ENCODE measurements around the gene MYRF. TPM values are rescaled to one million over a fixed set of nuclear protein-coding genes. Genes with fewer than 3 reads are reported as not detected.

The MYRF gene
- total RNA-seq, 2 donors from 2014 or later = 33.2 to 47.5 TPM

GRCh38 chr11:61815790-61816735, 63.6 kb downstream of the MYRF start:
- Histone ChIP-seq H3K9me3 (no peaks in the 10 kb centered on the region), H3K27me3 (no peaks in the 10 kb centered on the region), H3K27ac (peak overlapping the region; percentile 53 to 86 (median 70)), H3K4me3 (peak overlapping the region; percentile 22 to 45), H3K36me3 (replicated peaks in 1 of 2; ENCODE audit: insufficient read depth in 1 of 2, low read depth in 2 of 2) (no peaks in the 10 kb centered on the region), H3K4me1 (peaks cover 30% of the 10 kb centered on the region)
- WGBS, 2 donors = 0 to 1% methylated on average over 32 to 69 of the region's 69 CpGs
- peak in 1 of 7 experiments; percentile 2 for TF ChIP-seq CTCF (IDR thresholded peaks at IDR 0.05)
- TF ChIP-seq POLR2A (IDR thresholded peaks at IDR 0.05) = no peak
- DNase-seq (peak; percentile 53 to 61 (median 56)), ATAC-seq (peak; percentile 12)
- intact Hi-C loops (cut with DNase I) = no loop called here

- DNase-seq (peak; percentile 88 to 92 (median 88)), ATAC-seq (peak; percentile 62)
- no peaks in the 10 kb centered on the region for H3K9me3 ChIP-seq
- peak within 1 kb of the TSS; percentile 53 to 86 (median 70) for H3K27ac ChIP-seq
- H3K36me3 ChIP-seq (replicated peaks in 1 of 2; ENCODE audit: insufficient read depth in 1 of 2, low read depth in 2 of 2) = no peaks in the 10 kb centered on the region
- whole genome bisulfite sequencing, 2 donors = 0 to 1% methylated on average over 6 to 70 of the region's 73 CpGs
- peaks cover 30% of the 10 kb centered on the region for H3K4me1 ChIP-seq
- TF ChIP-seq POLR2A (IDR thresholded peaks at IDR 0.05) (peak; percentile 17 to 38 (median 33)), CTCF (IDR thresholded peaks at IDR 0.05) (peak in 6 of 7 experiments; percentile 31 to 65 (median 52))
- intact Hi-C loops (cut with DNase I) = no loop called here
- no peaks in the 10 kb centered on the region for H3K27me3 ChIP-seq
- peak within 1 kb of the TSS; percentile 22 to 45 for H3K4me3 ChIP-seq
Observed at GRCh38 chr11:61816736-61817455, 64.5 kb downstream of the MYRF start, which contains the start of gene FADS1. TSS of gene FADS1 (minus strand) at chr11:61817003. CDS start at chr11:61816929, 74 bp downstream.

- Histone ChIP-seq H3K27ac (peak overlapping the region in 2 of 4 donors; percentile 84 to 86), H3K4me1 (peaks cover 30% of the 10 kb centered on the region), H3K36me3 (replicated peaks in 1 of 2; ENCODE audit: insufficient read depth in 1 of 2, low read depth in 2 of 2) (no peaks in the 10 kb centered on the region), H3K27me3 (no peaks in the 10 kb centered on the region), H3K9me3 (no peaks in the 10 kb centered on the region), H3K4me3 (no peak overlapping the region)
- ATAC-seq = no peak
- TF ChIP-seq POLR2A (IDR thresholded peaks at IDR 0.05) = no peak
- no peak for TF ChIP-seq CTCF (IDR thresholded peaks at IDR 0.05)
- DNase-seq = no peak
- intact Hi-C loops (cut with DNase I) = no loop called here
- 68 to 75% methylated on average over 6 of the region's 6 CpGs for WGBS, 2 donors
Observed at GRCh38 chr11:61817471-61818202, 65.2 kb downstream of the MYRF start.

GRCh38 chr11:61820174-61820573, 67.7 kb downstream of the MYRF start:
- 93 to 96% methylated on average over 2 of the region's 2 CpGs for WGBS, 2 donors
- Histone ChIP-seq H3K4me3 (no peak overlapping the region), H3K27me3 (no peaks in the 10 kb centered on the region), H3K27ac (no peak overlapping the region), H3K9me3 (no peaks in the 10 kb centered on the region), H3K36me3 (replicated peaks in 1 of 2; ENCODE audit: insufficient read depth in 1 of 2, low read depth in 2 of 2) (no peaks in the 10 kb centered on the region), H3K4me1 (peaks cover 21% of the 10 kb centered on the region)
- ATAC-seq = no peak
- intact Hi-C loops (cut with DNase I) = no loop called here
- DNase-seq = no peak
- TF ChIP-seq POLR2A (IDR thresholded peaks at IDR 0.05) = no peak
- no peak for TF ChIP-seq CTCF (IDR thresholded peaks at IDR 0.05)
